OCI-LY1 (cell line): ENCODE results near the gene AFAP1L1.

Experiments
- H2AFZ ChIP-seq: fragments of 200-600 bp; sonication (generic), shearing (Covaris generic); 2 replicates; pipeline ENCODE4 v1.6.0; 2014; ENCODE audit warnings: antibody characterized with exemption, mild to moderate bottlenecking, low read length
- H3F3A ChIP-seq: fragments of 200-600 bp; sonication (generic), shearing (Covaris generic); 2 replicates; pipeline ENCODE4 v1.6.0; 2014; ENCODE audit warnings: mild to moderate bottlenecking, antibody characterized with exemption, low read length, moderate library complexity; ENCODE audit not compliant: insufficient read depth
- H3K27ac ChIP-seq: fragments of 200-600 bp; sonication (generic); 2 replicates; pipeline ENCODE4 v1.5.1; 2014; ENCODE audit warnings: low read length, mixed run types, mild to moderate bottlenecking, low read depth; ENCODE audit not compliant: poor library complexity, severe bottlenecking
- H3K27me3 ChIP-seq: fragments of 200-600 bp; sonication (generic); 2 replicates; pipeline ENCODE4 v1.6.0; 2014; ENCODE audit warnings: antibody characterized with exemption, mild to moderate bottlenecking, low read length, moderate library complexity; ENCODE audit not compliant: insufficient read depth
- H3K36me3 ChIP-seq: fragments of 200-600 bp; sonication (generic); 2 replicates; pipeline ENCODE4 v1.6.1; 2014; ENCODE audit warnings: mild to moderate bottlenecking, antibody characterized with exemption, low read length, moderate library complexity, mixed read lengths; ENCODE audit not compliant: insufficient read depth
- H3K4me1 ChIP-seq: fragments of 200-600 bp; sonication (generic); 2 replicates; pipeline ENCODE4 v1.5.1; 2014; ENCODE audit warnings: mild to moderate bottlenecking, low read length, moderate library complexity; ENCODE audit not compliant: insufficient read depth, severe bottlenecking
- H3K4me2 ChIP-seq: fragments of 200-600 bp; sonication (generic), shearing (Covaris generic); 2 replicates; pipeline ENCODE4 v1.6.1; 2014; ENCODE audit warnings: low read length
- H3K4me3 ChIP-seq: fragments of 200-600 bp; sonication (generic); 2 replicates; pipeline ENCODE4 v1.5.1; 2014; ENCODE audit warnings: low read length, low read depth, mild to moderate bottlenecking, mixed read lengths; ENCODE audit not compliant: poor library complexity, severe bottlenecking
- H3K79me2 ChIP-seq: fragments of 200-600 bp; shearing (Covaris generic); 2 replicates; pipeline ENCODE4 v1.6.1; 2016; ENCODE audit warnings: mixed run types, low read length, mixed read lengths; ENCODE audit not compliant: insufficient read depth
- H3K9ac ChIP-seq: fragments of 200-600 bp; sonication (generic), shearing (Covaris generic); 2 replicates; pipeline ENCODE4 v1.6.1; 2014; ENCODE audit warnings: mild to moderate bottlenecking, low read length, mixed read lengths
- H3K9me2 ChIP-seq: fragments of 200-600 bp; sonication (generic), shearing (Covaris generic); 2 replicates; pipeline ENCODE4 v1.6.1; 2014; ENCODE audit warnings: low read depth, mild to moderate bottlenecking, low read length, mixed read lengths
- H3K9me3 ChIP-seq: fragments of 200-600 bp; shearing (Covaris generic); 2 replicates; pipeline ENCODE4 v1.6.1; 2014; ENCODE audit warnings: low read length, mixed read lengths
- H4K20me1 ChIP-seq: fragments of 200-600 bp; sonication (generic), shearing (Covaris generic); 2 replicates; pipeline ENCODE4 v1.6.0; 2016; ENCODE audit warnings: mild to moderate bottlenecking, low read length; ENCODE audit not compliant: insufficient read depth
- CTCF ChIP-seq: fragments of 200-600 bp; sonication (generic), shearing (Covaris generic); IDR thresholded peaks from 2 replicates; pipeline ENCODE4 v1.5.1; 2017; ENCODE audit warnings: mild to moderate bottlenecking, antibody characterized with exemption, low read length, moderate library complexity, mixed read lengths
- EZH2 ChIP-seq: fragments of 200-600 bp; sonication (generic), shearing (Covaris generic); IDR thresholded peaks from 2 replicates; pipeline ENCODE4 v1.8.0; 2017; ENCODE audit warnings: borderline replicate concordance, mixed run types, mild to moderate bottlenecking, antibody characterized with exemption, low read length, moderate library complexity, mixed read lengths

The AFAP1L1 gene

GRCh38 chr5:149356391-149356790 lies 84.7 kb downstream of the AFAP1L1 start:
- peaks cover 27% of the 10 kb centered on the region for H3K4me1 ChIP-seq
- H2AFZ ChIP-seq, result no peak overlapping the region
- TF ChIP-seq EZH2 (no peak), CTCF (no peak)
- H3K36me3 ChIP-seq, result peaks cover 50% of the 10 kb centered on the region
- H3K4me3 ChIP-seq, result no peak overlapping the region
- no peaks in the 10 kb centered on the region for H4K20me1 ChIP-seq
- no peaks in the 10 kb centered on the region for H3K9me3 ChIP-seq
- H3K9ac ChIP-seq, result no peak overlapping the region
- no peaks in the 10 kb centered on the region for H3F3A ChIP-seq
- H3K27me3 ChIP-seq, result no peaks in the 10 kb centered on the region
- no peaks in the 10 kb centered on the region for H3K9me2 ChIP-seq
- no peak overlapping the region for H3K27ac ChIP-seq
- peak overlapping the region; percentile 13; the same call in 1 of the 2 replicates for H3K4me2 ChIP-seq
- no peaks in the 10 kb centered on the region for H3K79me2 ChIP-seq

GRCh38 chr5:149357370-149358293 lies 86.0 kb downstream of the AFAP1L1 start, which contains the start of gene PCYOX1L:
Gene PCYOX1L, plus strand, starts transcription at chr5:149358046. Its CDS starts 23 bp downstream, at chr5:149358069.
- Histone ChIP-seq H3K9me3 (no peaks in the 10 kb centered on the region), H3K4me3 (peak within 1 kb of the TSS; percentile 94), H3K9me2 (no peaks in the 10 kb centered on the region), H3F3A (no peaks in the 10 kb centered on the region), H3K27ac (peak within 1 kb of the TSS; percentile 38), H3K4me2 (peak within 1 kb of the TSS; percentile 83), H2AFZ (no peak within 1 kb of the TSS), H3K79me2 (no peaks in the 10 kb centered on the region), H3K36me3 (peaks cover 38% of the 10 kb centered on the region), H3K4me1 (peaks cover 27% of the 10 kb centered on the region), H3K27me3 (no peaks in the 10 kb centered on the region), H4K20me1 (no peaks in the 10 kb centered on the region), H3K9ac (peak within 1 kb of the TSS; percentile 97)
- no peak for TF ChIP-seq EZH2
- no peak for TF ChIP-seq CTCF

- H3K4me3 ChIP-seq, result peak overlapping the region; percentile 94
- no peaks in the 10 kb centered on the region for H3K9me3 ChIP-seq
- H3K36me3 ChIP-seq, result peaks cover 35% of the 10 kb centered on the region
- H4K20me1 ChIP-seq, result no peaks in the 10 kb centered on the region
- TF ChIP-seq EZH2, result no peak
- peaks cover 27% of the 10 kb centered on the region for H3K4me1 ChIP-seq
- H3K4me2 ChIP-seq, result peak overlapping the region; percentile 83
- no peak overlapping the region for H2AFZ ChIP-seq
- peak overlapping the region; percentile 97 for H3K9ac ChIP-seq
- no peaks in the 10 kb centered on the region for H3K79me2 ChIP-seq
- peak overlapping the region; percentile 38 for H3K27ac ChIP-seq
- no peaks in the 10 kb centered on the region for H3F3A ChIP-seq
- no peaks in the 10 kb centered on the region for H3K27me3 ChIP-seq
- no peaks in the 10 kb centered on the region for H3K9me2 ChIP-seq
These were observed 86.6 kb downstream of the AFAP1L1 start for GRCh38 chr5:149358294-149358651.
